ENCODE data around the gene SLC35F4.

GRCh38 chr14:57559576-57559975 lies 306.3 kb downstream of the SLC35F4 start:
- TF ChIP-seq, protein P1, sequence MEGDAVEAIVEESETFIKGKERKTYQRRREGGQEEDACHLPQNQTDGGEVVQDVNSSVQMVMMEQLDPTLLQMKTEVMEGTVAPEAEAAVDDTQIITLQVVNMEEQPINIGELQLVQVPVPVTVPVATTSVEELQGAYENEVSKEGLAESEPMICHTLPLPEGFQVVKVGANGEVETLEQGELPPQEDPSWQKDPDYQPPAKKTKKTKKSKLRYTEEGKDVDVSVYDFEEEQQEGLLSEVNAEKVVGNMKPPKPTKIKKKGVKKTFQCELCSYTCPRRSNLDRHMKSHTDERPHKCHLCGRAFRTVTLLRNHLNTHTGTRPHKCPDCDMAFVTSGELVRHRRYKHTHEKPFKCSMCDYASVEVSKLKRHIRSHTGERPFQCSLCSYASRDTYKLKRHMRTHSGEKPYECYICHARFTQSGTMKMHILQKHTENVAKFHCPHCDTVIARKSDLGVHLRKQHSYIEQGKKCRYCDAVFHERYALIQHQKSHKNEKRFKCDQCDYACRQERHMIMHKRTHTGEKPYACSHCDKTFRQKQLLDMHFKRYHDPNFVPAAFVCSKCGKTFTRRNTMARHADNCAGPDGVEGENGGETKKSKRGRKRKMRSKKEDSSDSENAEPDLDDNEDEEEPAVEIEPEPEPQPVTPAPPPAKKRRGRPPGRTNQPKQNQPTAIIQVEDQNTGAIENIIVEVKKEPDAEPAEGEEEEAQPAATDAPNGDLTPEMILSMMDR (conservative IDR thresholded peaks at IDR 0.05; ENCODE audit: low read depth, low read length) = no peak
- TF ChIP-seq EZH2 (IDR thresholded peaks at IDR 0.05; ENCODE audit: low read length, unreplicated experiment) = no peak
